Type B pancreatic cell (in vitro differentiated cells): Measurements from ENCODE around the gene PGF. TPM values are rescaled to one million over a fixed set of nuclear protein-coding genes. Genes with fewer than 3 reads are reported as not detected.

Experiments used
- DNase-seq: peaks from one replicate; pipeline ENCODE4 v3.0.0; 2021; ENCODE audit warnings: mixed read lengths; ENCODE audit not compliant: unreplicated experiment; ENCODE audit errors: extremely low spot score
- H3K27ac Mint-ChIP-seq: 2 replicates; pipeline ENCODE4 v1.8.0; 2021; ENCODE audit warnings: mild to moderate bottlenecking, mixed read lengths
- H3K27me3 Mint-ChIP-seq: 2 replicates; pipeline ENCODE4 v1.8.0; 2021; ENCODE audit warnings: mixed read lengths
- H3K36me3 Mint-ChIP-seq: 2 replicates; pipeline ENCODE4 v1.8.0; 2021; ENCODE audit warnings: mixed read lengths
- H3K4me1 Mint-ChIP-seq: one replicate; pipeline ENCODE4 v1.8.0; 2021; ENCODE audit warnings: mixed read lengths; ENCODE audit not compliant: unreplicated experiment
- H3K4me3 Mint-ChIP-seq: 2 replicates; pipeline ENCODE4 v1.8.0; 2021; ENCODE audit warnings: mild to moderate bottlenecking, mixed read lengths
- H3K9me3 Mint-ChIP-seq: 2 replicates; pipeline ENCODE4 v1.8.0; 2021; ENCODE audit warnings: mixed read lengths
- total RNA-seq: library from RNA; stranded (reverse); gene quantifications from 2 replicates; pipeline ENCODE4 v1.2.1, GENCODE V29; 2021; ENCODE audit warnings: low replicate concordance
- TF ChIP-seq, protein P1 (sequence below): fragments of 200-600 bp; sonication (generic); conservative IDR thresholded peaks from 2 replicates; pipeline ENCODE4 v1.5.0; 2021; ENCODE audit warnings: antibody characterized with exemption, mild to moderate bottlenecking

Gene PGF
- total RNA-seq, 1 donor from 2014 or later = 16.8 TPM

DNA sequence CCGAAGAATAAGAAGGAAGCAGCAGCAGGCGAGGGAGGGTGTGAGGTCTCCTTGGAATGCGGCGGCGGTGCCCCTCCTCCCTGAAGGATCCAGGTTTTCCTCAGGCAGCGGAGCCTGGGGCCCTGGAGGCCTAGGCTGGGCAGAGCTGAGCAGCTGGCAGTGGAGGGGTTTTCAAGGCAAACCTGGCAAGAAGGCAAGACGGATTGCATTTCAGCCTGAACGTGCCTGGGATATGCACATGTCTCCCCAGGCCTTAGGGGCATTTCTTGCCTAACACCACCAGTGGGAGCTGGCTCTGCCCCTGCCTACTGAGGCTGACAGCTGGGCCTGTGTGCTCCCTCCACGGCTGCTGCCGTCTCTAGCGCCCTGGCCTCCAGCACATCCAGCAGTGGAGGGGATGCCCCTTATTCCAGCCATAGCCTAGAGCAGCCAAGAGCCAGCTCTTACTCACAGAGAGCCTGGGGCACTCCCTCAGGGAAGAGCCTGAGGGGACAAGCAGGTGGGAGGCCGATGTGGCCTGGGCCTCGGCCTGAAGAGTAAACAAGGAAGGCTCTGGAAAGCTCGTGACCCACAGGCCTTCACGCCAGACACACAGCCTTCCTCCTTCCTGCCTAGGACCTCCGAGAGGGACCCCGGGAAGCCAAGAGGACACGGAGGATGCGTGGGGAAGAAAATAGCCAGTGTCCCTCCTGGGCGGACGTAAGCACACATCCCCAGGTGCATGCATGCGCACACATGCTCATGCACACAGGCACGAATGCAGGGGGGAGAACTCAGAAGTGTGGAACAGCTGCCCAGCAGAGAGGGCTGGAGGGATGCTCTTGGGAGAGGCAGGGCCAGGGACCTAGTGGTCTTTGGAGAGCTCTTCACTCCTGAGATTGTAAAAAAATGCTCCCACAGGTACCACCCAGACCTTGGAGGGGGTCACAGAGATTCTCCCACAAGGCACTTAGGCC is 24.3 kb upstream of the PGF start:
- no peaks in the 10 kb centered on the region for H3K36me3 Mint-ChIP-seq
- no peak for DNase-seq

DNA sequence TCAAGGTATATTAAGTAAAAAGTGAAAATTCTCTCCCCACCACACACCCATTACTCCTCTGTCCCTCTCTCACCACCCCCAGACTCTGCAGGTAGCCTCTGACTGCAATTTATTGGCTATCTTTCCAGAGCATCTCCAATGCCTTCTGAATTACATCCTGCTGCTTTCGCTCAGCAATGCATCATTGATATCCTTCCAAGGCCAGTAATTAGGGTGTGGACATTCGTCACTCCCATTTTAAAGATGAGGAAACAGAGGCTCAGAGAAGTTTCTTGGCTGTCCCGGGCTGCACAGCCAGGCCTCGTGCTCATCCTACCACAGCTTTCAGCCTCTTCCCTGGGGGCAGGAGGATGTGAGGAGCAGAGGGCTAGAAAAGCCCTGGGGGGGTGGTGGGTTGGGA is 23.6 kb upstream of the PGF start:
- TF ChIP-seq, protein P1, sequence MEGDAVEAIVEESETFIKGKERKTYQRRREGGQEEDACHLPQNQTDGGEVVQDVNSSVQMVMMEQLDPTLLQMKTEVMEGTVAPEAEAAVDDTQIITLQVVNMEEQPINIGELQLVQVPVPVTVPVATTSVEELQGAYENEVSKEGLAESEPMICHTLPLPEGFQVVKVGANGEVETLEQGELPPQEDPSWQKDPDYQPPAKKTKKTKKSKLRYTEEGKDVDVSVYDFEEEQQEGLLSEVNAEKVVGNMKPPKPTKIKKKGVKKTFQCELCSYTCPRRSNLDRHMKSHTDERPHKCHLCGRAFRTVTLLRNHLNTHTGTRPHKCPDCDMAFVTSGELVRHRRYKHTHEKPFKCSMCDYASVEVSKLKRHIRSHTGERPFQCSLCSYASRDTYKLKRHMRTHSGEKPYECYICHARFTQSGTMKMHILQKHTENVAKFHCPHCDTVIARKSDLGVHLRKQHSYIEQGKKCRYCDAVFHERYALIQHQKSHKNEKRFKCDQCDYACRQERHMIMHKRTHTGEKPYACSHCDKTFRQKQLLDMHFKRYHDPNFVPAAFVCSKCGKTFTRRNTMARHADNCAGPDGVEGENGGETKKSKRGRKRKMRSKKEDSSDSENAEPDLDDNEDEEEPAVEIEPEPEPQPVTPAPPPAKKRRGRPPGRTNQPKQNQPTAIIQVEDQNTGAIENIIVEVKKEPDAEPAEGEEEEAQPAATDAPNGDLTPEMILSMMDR = no peak
- no peaks in the 10 kb centered on the region for H3K36me3 Mint-ChIP-seq
- no peak for DNase-seq
- no peak overlapping the region for H3K4me3 Mint-ChIP-seq
- H3K27ac Mint-ChIP-seq = peak overlapping the region; percentile 78
- peaks cover 51% of the 10 kb centered on the region for H3K4me1 Mint-ChIP-seq
- no peaks in the 10 kb centered on the region for H3K9me3 Mint-ChIP-seq
- peaks cover 18% of the 10 kb centered on the region for H3K27me3 Mint-ChIP-seq

More for the DNA sequence above, 24.3 kb upstream of the PGF start:
- Mint-ChIP-seq H3K27ac (no peak overlapping the region), H3K4me3 (no peak overlapping the region), H3K4me1 (peaks cover 46% of the 10 kb centered on the region), H3K9me3 (no peaks in the 10 kb centered on the region), H3K27me3 (peaks cover 16% of the 10 kb centered on the region)
- TF ChIP-seq, protein P1 = no peak

DNA sequence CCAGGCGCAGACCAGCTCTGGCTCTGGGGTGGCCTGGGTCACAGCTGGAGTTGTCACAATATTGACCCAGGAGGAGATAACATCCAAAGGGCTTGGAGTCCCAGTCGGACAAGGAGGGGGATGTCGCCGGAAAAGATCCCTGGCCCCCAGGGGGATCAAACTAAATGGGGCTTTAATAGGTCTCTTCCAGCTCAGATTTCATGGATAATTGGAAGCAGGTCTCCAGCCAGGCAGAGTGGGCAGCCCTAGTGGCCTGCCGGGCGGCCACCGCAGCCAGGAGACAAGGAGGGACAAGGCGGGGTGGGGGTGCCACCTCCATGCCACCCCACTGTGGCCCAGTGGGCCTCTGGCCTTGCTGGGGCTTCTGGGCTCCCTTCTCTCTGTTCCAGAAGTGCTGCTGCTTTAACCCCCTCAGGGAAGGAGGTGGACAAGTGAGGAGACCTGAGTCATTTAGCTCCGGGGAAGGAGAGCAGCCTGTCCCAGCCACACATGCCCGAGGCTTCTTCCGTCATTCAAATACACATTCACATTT is 23.1 kb upstream of the PGF start:
- Mint-ChIP-seq H3K9me3 (no peaks in the 10 kb centered on the region), H3K27me3 (peaks cover 18% of the 10 kb centered on the region), H3K4me1 (peaks cover 56% of the 10 kb centered on the region), H3K27ac (peak overlapping the region; percentile 78), H3K36me3 (no peaks in the 10 kb centered on the region), H3K4me3 (no peak overlapping the region)
- TF ChIP-seq, protein P1 = no peak
- DNase-seq = peak; percentile 68

DNA sequence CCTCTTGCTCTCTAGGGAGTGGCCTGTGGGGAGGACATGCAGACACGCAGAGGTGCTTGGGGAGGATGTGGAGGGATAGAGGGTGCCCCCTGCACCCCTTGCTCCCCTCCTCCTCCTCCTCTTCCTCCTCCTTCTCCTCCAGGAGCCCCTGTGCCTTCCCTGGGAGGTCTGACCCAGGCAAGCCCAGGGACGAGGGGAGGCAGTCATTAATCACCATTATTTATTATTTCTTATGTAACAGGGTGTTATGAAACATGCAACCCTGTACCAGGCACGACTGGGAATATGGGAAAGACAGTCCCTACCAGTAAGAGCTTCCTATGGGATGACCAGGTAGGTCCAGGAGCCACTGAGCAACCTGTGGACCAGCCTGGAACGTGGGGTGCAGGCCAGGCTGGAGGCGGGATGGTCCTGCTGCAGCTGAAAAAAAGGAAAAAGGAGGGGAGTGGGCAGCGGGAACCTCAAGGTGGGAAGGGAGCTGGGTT is 22.5 kb upstream of the PGF start:
- peaks cover 15% of the 10 kb centered on the region for H3K27me3 Mint-ChIP-seq
- DNase-seq = peak; percentile 60
- TF ChIP-seq, protein P1 = no peak
- no peaks in the 10 kb centered on the region for H3K9me3 Mint-ChIP-seq
- H3K4me3 Mint-ChIP-seq = peak overlapping the region; percentile 67
- peak overlapping the region; percentile 65 for H3K27ac Mint-ChIP-seq
- no peaks in the 10 kb centered on the region for H3K36me3 Mint-ChIP-seq
- peaks cover 56% of the 10 kb centered on the region for H3K4me1 Mint-ChIP-seq

DNA sequence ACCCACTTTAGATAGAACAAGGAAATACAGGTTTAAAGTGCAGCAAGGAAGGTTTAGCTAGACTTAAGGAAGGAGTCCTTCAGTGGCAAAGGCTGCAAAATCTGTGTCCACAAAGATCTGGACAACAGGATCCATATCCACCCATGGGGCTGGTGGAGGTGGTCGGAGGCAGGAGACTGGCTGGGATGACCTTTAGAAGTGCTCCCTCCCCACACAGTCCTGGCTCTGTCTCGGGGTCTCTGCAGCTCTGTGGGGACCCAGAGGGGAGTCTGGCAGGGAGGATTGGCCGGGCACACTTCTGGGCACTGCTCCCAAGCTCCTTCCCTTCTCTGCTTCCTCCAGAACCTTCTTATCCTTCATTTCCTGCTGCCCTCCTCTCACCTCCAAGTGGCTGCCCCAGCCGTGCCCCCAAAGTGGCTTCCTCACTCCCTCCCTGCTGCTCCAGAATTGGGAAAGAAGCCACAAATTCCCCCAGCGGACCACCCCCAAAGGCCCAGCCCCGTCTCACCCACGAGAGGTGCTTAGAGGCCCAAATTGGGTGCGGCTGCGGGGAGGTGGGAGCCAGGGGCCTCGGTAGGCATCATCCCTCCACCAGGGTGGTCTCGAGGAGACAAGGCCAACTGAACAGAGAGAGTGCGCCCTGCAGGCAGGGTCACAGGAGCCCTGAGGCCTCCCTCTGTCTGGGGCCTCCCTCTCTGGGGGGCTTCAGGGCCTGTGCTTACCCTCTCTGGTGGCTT is 21.9 kb upstream of the PGF start:
- Mint-ChIP-seq H3K4me3 (peak overlapping the region; percentile 41), H3K36me3 (no peaks in the 10 kb centered on the region), H3K9me3 (no peaks in the 10 kb centered on the region), H3K4me1 (peaks cover 51% of the 10 kb centered on the region), H3K27ac (no peak overlapping the region), H3K27me3 (peaks cover 15% of the 10 kb centered on the region)
- DNase-seq = peak; percentile 66
- TF ChIP-seq, protein P1 = no peak
